MCF 10A (cell line): ENCODE data around the gene IGF1R. TPM values are rescaled to one million over a fixed set of nuclear protein-coding genes. Genes with fewer than 3 reads are reported as not detected.

Experiments used
- BruUV-seq: library from RNA; stranded (reverse); fragments of 400-500 nt; replicated peaks from 2 replicates; lab custom pipeline; 2021; lab: Mats Ljungman, UMichigan
- CTCF ChIA-PET: fragments of 300-600 bp; sonication (Branson Sonifier 250); formaldehyde crosslinking; extraction: SDS; loops from one replicate; lab custom pipeline; 2021; ENCODE audit warnings: antibody characterized with exemption, inconsistent platforms; lab: Yijun Ruan, JAX
- POLR2A ChIA-PET: fragments of 300-600, 350-650 bp; sonication (Branson Sonifier 250); formaldehyde crosslinking; extraction: SDS; loops from one replicate; lab custom pipeline; 2020; ENCODE audit warnings: antibody characterized with exemption, inconsistent platforms; lab: Yijun Ruan, JAX
- DNase-seq: peaks from one replicate; pipeline ENCODE4 v3.0.0-alpha.2; 2018; ENCODE audit not compliant: unreplicated experiment
- H3K27ac Mint-ChIP-seq: one replicate; pipeline ENCODE4 v1.8.0; 2022; ENCODE audit warnings: mild to moderate bottlenecking, low read depth, mixed read lengths; ENCODE audit not compliant: unreplicated experiment
- H3K27me3 Mint-ChIP-seq: one replicate; pipeline ENCODE4 v1.8.0; 2022; ENCODE audit warnings: mixed read lengths; ENCODE audit not compliant: insufficient read depth, unreplicated experiment
- H3K36me3 Mint-ChIP-seq: one replicate; pipeline ENCODE4 v1.8.0; 2022; ENCODE audit warnings: mild to moderate bottlenecking, moderate library complexity, mixed read lengths; ENCODE audit not compliant: insufficient read depth, unreplicated experiment
- H3K4me1 Mint-ChIP-seq: one replicate; pipeline ENCODE4 v1.8.0; 2022; ENCODE audit warnings: mixed read lengths; ENCODE audit not compliant: insufficient read depth, unreplicated experiment
- H3K4me3 Mint-ChIP-seq: one replicate; pipeline ENCODE4 v1.8.0; 2022; ENCODE audit warnings: mild to moderate bottlenecking, moderate library complexity, mixed read lengths; ENCODE audit not compliant: unreplicated experiment
- H3K9me3 Mint-ChIP-seq: one replicate; pipeline ENCODE4 v1.8.0; 2022; ENCODE audit warnings: mixed read lengths; ENCODE audit not compliant: unreplicated experiment
- CTCF ChIP-seq: fragments of 200-600 bp; IDR thresholded peaks from one replicate; pipeline ENCODE4 v1.8.0; 2022; ENCODE audit warnings: antibody characterized with exemption, mild to moderate bottlenecking; ENCODE audit not compliant: unreplicated experiment
- intact Hi-C: fragments of 100-400 bp; cut with micrococcal nuclease; formaldehyde crosslinking; loops from 2 replicates; pipeline ENCODE4 v1.14.1; 2022
- total RNA-seq: library from RNA; stranded (reverse); gene quantifications from 2 replicates; pipeline ENCODE4 v1.2.3, GENCODE V29; 2022

IGF1R gene
- total RNA-seq, 1 experiment from 2014 or later, result 53.3 TPM

- no peak overlapping the region for H3K27ac Mint-ChIP-seq
- DNase-seq, result no peak
- ChIA-PET POLR2A (no interaction called here), CTCF (no interaction called here)
- H3K4me3 Mint-ChIP-seq, result no peak overlapping the region
- intact Hi-C loops, result loop anchor here (5.0 to 10.0 kb wide), 3 partner anchors 255 to 362 kb away; no protein-coding TSS in a partner anchor
- H3K4me1 Mint-ChIP-seq, result peaks cover 4% of the 10 kb centered on the region
- no peaks in the 10 kb centered on the region for H3K9me3 Mint-ChIP-seq
- no peaks in the 10 kb centered on the region for H3K27me3 Mint-ChIP-seq
- no TSS peak for BruUV-seq
- no peak for TF ChIP-seq CTCF
- H3K36me3 Mint-ChIP-seq, result no peaks in the 10 kb centered on the region
Measured at GRCh38 chr15:98769867-98770266, 121.5 kb downstream of the IGF1R start.

- intact Hi-C loops, result loop anchor here (10.0 kb wide), 2 partner anchors 256 to 304 kb away; no protein-coding TSS in a partner anchor
- Mint-ChIP-seq H3K9me3 (no peaks in the 10 kb centered on the region), H3K27me3 (no peaks in the 10 kb centered on the region), H3K36me3 (no peaks in the 10 kb centered on the region), H3K4me1 (peaks cover under 1% of the 10 kb centered on the region), H3K27ac (no peak overlapping the region), H3K4me3 (no peak overlapping the region)
- CTCF ChIA-PET, result interaction anchor here (0.7 to 1.0 kb wide), 2 partner anchors 91 to 111 kb away, joined by 3 to 4 read pairs; no protein-coding TSS in a partner anchor
- BruUV-seq, result no TSS peak
- POLR2A ChIA-PET, result no interaction called here
- TF ChIP-seq CTCF, result no peak
- DNase-seq, result no peak
Measured at GRCh38 chr15:98770984-98771383, 122.6 kb downstream of the IGF1R start.

GRCh38 chr15:98771541-98771940 lies 123.2 kb downstream of the IGF1R start:
- DNase-seq, result no peak
- ChIA-PET POLR2A (no interaction called here), CTCF (interaction anchor here (1.0 kb wide), 1 partner anchor 112 kb away, joined by 4 read pairs; no protein-coding TSS in a partner anchor)
- BruUV-seq, result no TSS peak
- Mint-ChIP-seq H3K27ac (no peak overlapping the region), H3K9me3 (no peaks in the 10 kb centered on the region), H3K4me1 (no peaks in the 10 kb centered on the region), H3K27me3 (no peaks in the 10 kb centered on the region), H3K4me3 (no peak overlapping the region), H3K36me3 (no peaks in the 10 kb centered on the region)
- intact Hi-C loops, result loop anchor here (10.0 kb wide), 2 partner anchors 257 to 303 kb away; no protein-coding TSS in a partner anchor
- TF ChIP-seq CTCF, result no peak

GRCh38 chr15:98772895-98773294 lies 124.6 kb downstream of the IGF1R start:
- Mint-ChIP-seq H3K27me3 (no peaks in the 10 kb centered on the region), H3K27ac (no peak overlapping the region), H3K36me3 (no peaks in the 10 kb centered on the region), H3K9me3 (no peaks in the 10 kb centered on the region), H3K4me1 (no peaks in the 10 kb centered on the region), H3K4me3 (no peak overlapping the region)
- no TSS peak for BruUV-seq
- CTCF ChIA-PET, result interaction anchor here (0.6 kb wide), 1 partner anchor 12 kb away, joined by 4 read pairs; no protein-coding TSS in a partner anchor
- intact Hi-C loops, result loop anchor here (10.0 kb wide), 2 partner anchors 258 to 302 kb away; no protein-coding TSS in a partner anchor
- POLR2A ChIA-PET, result interaction anchor here (1.3 kb wide), 1 partner anchor 8 kb away, joined by 3 read pairs; no protein-coding TSS in a partner anchor
- TF ChIP-seq CTCF, result no peak
- DNase-seq, result no peak
